GM12872 (cell line): ENCODE results near the gene FAM209B.

Experiments
- TF ChIP-seq, protein P1 (sequence below): IDR thresholded peaks from 3 replicates; pipeline ENCODE4 v1.5.1; 2011; ENCODE audit warnings: low read depth, mild to moderate bottlenecking, low read length, moderate library complexity; ENCODE audit not compliant: insufficient read depth

The FAM209B gene

DNA sequence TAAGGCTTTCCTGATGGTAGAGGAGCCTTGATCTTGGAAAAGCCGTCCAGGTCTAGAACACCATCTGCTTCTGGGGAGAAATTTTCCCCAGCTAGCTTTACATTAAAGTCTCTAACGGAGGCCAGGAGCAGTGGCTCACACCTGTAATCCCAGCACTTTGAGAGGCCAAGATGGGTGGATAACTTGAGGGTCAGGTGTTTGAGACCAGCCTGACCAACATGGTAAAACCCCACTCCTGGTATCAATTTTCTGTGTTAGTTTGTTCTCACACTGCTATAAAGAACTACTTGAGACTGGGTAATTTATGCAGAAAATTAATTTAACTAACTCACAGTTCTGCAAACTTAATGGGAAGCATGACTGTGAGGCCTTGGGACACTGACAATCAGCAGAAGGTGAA, 37.8 kb downstream of the FAM209B start:
- TF ChIP-seq, protein P1, sequence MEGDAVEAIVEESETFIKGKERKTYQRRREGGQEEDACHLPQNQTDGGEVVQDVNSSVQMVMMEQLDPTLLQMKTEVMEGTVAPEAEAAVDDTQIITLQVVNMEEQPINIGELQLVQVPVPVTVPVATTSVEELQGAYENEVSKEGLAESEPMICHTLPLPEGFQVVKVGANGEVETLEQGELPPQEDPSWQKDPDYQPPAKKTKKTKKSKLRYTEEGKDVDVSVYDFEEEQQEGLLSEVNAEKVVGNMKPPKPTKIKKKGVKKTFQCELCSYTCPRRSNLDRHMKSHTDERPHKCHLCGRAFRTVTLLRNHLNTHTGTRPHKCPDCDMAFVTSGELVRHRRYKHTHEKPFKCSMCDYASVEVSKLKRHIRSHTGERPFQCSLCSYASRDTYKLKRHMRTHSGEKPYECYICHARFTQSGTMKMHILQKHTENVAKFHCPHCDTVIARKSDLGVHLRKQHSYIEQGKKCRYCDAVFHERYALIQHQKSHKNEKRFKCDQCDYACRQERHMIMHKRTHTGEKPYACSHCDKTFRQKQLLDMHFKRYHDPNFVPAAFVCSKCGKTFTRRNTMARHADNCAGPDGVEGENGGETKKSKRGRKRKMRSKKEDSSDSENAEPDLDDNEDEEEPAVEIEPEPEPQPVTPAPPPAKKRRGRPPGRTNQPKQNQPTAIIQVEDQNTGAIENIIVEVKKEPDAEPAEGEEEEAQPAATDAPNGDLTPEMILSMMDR = no peak

DNA sequence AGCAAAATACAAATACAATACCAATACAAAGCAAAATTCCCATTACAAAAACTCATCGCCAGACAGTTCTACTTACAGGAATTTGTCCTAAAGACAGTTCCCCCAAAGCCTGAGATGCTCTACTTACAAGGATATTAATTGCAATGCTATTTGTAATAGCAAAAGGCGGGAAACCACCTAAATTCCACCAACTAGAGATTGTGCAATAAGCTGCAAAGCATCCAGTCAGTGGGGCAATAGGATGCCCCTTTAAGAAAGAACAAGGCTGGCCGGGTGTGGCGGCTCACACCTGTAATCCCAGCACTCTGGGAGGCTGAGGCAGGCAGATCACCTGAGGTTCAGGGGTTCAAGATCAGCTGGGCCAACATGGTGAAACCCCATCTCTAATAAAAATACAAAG, 39.1 kb downstream of the FAM209B start:
- TF ChIP-seq, protein P1 = no peak

DNA sequence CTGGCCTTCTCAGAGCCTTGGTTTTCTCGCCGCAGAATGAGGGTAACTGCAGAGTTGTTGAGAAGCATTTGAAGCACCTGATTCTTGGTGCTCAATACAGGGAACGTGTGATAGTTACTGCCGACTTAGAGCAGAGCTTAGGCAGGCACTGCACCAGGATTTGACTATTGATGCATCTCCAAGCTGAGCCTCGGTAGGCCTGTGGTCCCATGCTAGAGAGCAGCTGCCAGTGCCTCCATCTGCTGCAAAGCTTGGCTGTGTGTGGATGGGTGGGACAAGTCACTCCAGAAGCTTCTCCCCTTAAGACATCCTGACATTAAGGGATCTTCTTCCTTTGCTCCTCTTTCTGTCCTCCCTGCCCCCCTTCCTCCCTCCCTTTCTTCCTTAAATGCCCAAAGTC, 40.9 kb downstream of the FAM209B start:
- TF ChIP-seq, protein P1 = no peak

DNA sequence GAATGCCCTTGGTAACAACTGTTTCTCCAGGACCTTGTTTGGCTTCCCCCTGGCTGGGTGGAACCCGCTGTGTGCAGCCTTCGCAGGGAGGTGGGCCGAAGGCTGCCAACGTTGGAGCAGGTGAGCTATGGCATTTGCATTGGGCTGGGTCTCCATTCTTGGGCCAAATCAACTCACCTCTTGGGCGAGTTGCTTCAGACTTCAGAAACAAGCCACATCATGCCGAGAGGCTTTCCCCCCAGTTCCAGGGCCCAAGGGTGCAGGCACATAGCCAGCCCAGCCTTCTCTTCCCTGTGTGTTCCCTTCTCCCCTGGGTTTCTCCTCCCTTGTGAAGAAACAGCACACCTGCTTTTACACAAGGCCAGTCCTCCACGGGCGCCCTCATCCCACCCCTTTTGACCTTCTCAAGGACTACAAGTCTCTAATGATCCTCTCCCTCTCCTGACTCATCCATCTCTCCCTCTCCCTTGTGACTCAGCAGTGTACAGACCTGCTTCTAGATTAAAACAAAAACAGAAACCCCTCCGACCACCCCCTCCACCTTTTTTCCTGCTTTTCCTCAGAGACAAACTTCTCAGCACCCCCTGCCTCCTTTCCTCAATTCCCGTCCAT, 41.6 kb downstream of the FAM209B start:
- TF ChIP-seq, protein P1 = no peak

DNA sequence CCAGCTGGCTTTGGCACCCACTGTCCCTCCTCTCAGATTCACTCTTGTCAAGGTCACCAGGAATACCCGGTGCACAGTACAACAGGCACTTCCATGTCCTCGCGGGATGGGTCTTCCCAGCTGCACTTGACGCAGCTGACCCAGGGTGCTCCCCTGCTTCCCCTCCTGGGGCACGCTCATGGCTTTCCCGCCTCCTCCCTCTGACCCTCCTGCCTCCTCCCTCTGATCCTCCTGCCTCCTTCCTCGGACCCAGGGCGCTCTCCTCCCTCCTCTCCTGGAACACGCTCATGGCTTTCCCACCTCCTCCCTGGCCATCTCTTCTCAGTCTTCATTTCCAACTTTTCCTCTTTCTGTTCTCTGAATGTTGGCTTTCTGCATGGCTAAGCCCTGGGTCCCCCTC, 42.1 kb downstream of the FAM209B start:
- TF ChIP-seq, protein P1 = no peak

DNA sequence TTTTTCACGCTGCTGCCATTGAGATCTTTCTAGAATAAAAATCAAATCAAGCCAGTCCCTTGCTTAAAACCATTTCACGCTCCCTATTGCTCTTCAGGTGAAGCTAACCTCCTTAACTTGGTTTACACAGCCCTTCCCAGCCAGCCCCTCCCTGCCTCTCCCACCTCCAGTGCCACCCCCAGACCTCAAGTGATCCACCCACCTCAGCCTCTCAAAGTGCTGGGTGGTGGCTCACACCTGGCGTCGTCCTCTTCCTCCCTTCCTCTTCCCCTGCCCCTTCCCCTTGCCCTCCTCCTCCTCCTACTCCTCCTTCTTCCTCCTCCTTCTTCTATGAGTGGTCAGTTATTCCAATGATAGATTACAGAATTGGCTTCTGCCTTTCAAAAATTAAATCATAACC, 42.9 kb downstream of the FAM209B start:
- TF ChIP-seq, protein P1 = no peak

DNA sequence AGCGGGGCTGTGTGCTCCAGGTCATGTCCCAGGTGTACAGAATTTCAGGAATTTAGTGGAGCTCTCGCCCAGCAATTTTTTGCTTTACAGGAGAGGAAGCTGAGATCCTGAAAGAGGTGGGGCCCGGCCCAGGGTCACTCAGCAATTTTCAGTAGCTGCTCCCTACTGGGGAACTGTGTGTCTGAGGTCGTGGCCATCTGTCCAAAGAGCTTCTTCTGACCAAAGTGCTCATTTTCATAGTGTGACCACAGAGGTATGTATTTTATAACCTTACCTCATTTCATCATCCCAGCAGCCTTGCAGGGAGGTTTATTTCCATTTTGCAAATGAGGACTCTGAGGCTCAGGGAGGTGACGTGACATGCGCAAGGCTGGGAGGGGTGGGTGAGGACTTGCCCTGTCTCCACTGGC, 46.3 kb downstream of the FAM209B start:
- TF ChIP-seq, protein P1 = no peak
